CD4-positive, alpha-beta T cell treated with Interferon gamma for 1 hour (primary cell): ENCODE results near the gene ST8SIA6.
"Not testable (repeated sequence)": the region's sequence is repeated elsewhere in the genome, so short reads cannot be mapped to it uniquely, and the experiment has no call there.

Source experiments
- DNase-seq: peaks from one replicate; pipeline ENCODE4 v3.0.0-alpha.2; 2020

ST8SIA6 gene

DNA sequence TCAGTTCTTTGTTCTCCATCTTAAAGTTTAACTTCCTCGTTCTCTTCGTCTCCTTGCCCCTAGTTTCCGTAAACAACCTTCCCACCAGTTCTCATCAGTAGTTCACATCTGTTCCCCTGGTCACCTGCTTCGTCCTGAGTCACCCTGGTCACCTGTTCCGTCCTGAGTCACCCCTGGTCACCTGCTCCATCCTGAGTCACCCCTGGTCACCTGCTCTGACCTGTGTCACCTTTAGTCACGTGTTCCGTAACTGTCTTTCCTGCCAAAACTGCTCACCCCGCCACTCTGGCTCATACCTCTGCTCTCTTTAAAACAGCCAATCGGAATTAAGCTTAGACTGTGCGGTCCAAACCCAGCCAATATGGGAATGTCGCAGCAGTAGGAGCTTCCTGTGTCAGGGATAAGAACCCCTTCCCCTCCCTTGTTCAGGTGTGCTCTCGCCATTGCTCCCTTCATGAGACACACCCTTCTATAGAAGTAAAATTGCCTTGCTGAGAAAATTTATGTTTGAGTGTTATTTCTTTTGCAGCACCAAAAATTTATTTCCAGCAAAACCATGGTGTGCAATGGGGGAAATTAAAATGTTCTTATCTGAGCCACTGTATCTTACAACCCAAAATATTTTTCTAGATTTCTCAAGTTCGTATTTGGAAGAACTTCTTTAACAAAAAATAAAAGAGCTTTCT is 114.1 kb downstream of the ST8SIA6 start:
- DNase-seq: no peak

DNA sequence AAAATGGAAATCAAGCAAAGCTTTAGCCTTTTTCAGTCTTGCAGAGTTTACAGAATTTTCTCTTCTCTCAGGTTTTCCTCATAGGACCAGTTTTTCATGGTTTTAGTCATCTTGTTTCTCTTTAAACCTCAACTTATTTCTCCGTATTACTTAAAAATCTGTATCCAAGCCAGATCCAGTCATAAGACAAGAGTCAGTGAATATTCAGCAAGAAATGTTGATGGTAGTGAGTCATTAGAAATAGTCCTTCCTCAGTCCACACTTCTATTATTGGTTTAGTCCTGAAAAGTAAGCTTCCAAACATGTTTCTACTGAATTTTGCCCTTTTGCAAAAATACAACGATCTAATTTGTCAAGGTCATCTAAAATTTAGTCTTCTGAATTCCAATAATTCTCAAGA is 119.3 kb downstream of the ST8SIA6 start:
- DNase-seq: no peak

DNA sequence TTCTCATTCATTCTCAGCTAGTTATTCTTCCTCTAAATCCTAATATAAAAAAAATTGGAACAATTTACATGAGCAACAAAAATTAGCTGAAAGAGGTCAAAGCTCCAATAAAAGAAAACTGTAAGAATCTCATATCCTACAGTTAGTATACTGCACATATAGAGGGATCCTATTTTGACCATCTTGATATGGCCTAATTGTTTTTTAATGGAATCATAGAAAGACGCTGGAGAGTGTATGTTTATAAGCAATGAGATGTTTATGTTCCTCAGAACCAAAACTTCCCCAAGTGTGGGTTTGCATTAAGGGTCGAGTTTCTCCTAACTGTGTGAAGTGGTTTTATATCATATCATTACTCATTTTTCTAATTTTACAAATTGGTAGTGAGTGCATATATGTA is 123.9 kb downstream of the ST8SIA6 start:
- no peak for DNase-seq

DNA sequence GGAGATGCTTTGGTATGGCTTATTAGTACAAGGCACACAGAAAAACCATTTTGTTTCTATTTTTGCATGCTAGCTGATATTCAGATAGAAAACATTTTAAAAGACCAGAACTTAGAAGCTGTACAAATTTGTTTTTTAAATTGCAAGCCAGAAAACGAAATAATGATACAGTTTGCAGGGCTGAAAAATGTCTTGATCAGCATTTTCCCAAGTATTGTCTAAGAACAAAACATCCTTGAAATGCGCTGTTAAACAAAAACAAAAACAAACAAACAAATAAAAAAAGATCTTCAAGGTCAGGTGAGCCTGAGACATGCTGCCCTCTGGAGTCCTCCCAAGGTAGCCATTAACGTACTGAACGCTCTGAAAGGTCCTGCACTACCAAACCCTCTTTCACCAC is 128.0 kb downstream of the ST8SIA6 start:
- no peak for DNase-seq

DNA sequence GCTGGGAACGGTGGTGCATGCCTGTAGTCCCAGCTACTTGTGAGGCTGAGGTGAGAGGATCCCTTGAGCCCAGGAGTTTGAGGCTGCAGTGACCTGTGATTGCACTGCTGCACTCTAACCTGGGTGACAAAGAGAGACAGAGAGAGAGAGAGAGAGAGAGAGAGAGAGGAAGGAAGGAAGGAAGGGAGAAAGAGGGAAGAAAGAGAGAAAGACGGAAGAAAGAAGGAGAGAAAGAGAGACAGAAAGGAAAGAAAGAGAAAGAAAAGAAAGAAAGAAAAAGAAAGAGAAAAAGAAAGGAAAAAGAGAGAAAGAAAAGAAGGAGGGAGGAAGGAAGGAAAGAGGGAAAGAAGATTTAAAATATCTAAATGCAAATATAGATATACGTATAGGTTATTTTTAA is 132.4 kb downstream of the ST8SIA6 start:
- DNase-seq: not testable (repeated sequence)

DNA sequence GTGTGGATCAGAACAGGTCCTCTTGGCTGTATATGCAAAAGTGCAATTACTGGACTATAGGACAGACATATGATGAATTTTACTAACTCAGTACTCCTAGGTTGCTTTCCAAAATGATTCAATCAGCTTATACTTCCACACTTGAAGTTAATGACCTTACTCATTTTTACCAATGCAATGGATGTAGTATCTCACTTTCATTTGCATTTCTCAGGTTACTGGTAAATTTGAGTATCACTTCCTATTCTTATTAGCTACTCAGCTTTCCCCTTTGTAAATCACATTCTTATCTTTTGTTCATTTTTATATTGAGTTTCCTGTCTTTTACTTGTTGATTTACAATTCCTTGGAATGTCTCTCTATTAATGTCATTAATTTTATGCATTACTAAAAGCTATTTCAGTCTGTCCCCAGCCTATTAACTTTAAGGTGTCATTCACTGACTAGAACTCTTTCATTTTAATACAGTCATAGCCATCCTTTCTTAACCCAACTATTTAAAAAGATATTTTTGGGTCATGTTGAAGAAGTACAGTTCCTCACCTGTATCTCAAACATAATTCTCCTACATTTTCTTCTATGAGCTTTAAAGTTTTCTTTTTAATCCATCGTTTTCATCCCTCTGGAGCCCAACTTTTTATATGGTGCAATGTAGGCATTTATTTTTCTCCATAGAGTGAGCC is 137.8 kb downstream of the ST8SIA6 start:
- no peak for DNase-seq

DNA sequence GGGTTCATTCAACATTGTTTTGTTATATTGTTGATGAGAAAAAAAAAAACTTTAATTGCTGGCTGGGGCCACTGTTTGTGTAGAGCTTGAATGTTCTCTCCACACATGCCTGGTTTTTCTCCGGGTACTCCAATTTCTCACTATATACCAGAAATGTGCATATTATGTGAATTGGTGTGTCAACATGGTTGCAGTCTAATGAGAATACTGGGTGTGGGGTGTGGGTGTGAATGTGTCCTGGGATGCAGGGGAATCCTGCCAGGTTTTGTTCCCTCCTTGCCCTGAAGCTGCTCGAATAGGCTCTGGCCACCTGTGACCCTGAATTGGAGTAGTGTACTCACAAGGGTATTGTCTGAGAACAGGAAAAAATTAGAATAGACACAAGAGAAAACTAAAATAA is 145.0 kb downstream of the ST8SIA6 start:
- DNase-seq: no peak

DNA sequence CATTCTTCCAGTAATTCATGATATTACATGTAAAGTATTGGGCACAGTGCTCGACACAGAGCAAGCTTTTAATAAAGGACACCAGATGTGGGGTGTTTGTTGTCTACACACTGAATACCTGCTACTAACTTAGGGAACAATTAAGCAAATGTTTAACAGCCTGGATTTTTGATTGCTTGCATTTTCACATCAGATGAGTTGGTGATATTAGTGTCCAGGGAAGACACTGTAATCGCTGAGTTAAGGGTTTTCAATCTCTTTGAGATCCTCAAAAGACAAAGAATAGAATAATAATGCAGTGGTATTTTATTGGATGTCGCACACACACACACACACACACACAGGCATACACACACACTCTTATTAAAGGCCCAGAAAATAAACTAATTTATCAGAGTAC is 147.3 kb downstream of the ST8SIA6 start:
- DNase-seq: no peak

DNA sequence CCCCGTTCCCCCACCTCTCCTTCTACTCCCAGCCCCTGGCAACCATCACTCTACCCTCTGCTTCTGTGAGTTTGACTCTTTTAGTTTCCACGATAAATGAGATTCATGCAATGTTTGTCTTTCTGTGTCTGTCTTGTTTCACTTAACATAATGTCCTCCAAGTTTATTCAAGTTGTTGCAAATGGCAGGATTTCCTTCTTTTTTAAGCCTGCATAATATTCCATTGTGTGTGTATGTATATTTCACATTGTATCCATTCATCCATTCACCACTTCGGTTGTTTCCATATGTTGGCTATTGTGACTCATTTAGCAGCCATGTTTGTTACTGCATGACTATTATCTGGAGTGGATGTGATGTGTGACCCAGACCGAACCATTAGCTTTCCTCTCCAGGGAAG is 162.0 kb downstream of the ST8SIA6 start:
- no peak for DNase-seq

DNA sequence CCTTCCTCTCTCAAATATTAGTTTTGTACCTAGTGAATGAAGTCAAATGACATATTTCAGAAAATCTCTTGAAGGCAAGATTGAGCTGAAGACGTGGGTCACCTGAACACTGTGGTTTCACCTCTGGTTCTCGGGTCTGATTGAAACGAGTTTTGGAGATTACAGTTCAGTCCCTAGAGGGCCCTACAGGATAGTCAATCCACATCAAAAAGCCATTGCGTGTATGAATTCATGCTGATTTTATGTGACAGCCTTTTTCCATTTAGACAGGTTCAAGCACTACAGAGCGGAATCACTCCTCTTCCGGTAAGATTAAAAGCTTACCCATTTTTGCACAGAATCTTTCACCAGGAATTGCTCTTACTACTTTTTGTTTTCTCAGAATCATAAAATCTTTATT is 164.2 kb downstream of the ST8SIA6 start:
- no peak for DNase-seq

DNA sequence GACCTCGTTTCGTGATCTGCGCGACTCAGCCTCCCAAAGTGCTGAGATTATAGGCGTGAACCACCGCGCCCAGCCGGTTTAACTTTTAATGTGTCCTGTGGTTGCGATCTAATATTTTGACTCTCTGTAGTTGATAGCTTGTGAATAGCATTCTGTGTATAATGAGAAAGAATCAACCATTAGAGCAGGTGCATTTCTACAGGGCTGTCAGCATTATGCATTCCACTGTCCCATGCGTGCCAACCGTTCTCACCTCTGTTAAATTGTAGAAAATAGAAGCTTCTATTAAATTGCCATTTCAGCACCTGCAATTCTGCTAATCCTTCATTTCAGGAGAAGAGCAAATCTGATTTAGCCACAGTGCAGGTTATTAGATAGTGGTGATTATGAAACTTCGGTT is 164.6 kb downstream of the ST8SIA6 start:
- no peak for DNase-seq

DNA sequence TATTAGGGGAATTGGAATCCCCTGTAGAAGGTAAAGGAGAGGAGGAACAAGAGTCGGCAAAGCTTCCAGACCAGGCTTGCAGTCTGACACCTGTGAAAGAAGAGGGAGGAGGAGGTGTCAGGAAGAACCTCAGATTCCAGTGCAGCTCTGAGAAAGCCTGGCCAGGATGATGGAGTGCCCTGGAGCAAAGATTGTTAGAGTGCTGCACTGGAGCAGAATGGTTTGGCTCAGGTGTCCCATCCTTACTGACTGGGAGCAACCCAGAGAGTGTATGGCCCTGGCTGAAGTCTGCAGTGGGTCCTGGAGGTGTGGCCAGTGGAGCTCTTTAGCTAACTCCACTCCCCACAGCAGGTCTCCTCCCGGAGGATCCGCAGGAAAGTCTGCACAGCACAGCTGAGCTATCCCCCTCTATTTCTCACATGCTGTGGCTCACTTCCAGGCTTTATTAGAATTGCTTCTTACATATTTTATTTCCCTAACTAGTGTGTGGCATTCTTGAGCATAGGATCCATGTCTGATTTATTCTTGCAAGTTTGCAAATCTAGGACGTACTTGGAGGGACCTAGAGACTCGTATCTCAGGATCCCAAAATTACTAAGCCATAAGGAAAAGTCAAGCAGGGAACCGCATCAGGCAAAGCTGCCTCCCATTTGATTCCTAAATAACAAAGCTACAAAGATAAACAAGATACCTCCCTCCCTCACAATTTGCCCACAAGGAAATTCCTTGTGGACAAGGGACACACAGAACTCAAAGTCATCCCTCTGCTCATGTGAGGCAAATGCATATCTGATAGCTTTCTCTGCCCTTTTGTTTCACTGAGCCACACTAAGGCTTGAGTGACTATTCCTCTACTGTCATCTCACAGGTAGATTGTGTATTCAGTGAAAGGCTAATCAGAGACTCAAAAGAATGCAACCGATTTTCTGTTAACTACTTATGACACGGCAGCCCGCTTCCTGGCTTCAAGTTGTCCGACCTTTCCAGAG is 167.5 kb downstream of the ST8SIA6 start:
- no peak for DNase-seq

DNA sequence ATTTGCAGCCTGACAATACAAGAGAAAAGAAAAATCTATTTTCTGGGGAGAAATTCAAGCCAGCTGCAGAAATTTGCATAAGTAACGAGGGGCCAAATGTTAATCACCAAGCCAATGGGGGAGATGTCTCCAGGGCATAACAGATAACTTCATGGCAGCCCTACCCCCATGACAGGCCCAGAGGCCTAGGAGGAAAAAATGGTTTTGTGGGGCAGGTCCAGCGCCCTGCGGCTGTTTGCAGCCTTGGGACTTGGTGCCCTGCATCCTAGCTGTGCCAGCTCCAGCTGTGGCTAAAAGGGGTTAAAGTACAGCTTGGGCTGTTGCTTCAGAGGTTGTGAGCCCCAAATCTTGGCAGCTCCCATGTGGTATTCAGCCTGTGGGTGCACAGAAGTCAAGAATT is 172.1 kb downstream of the ST8SIA6 start:
- no peak for DNase-seq

DNA sequence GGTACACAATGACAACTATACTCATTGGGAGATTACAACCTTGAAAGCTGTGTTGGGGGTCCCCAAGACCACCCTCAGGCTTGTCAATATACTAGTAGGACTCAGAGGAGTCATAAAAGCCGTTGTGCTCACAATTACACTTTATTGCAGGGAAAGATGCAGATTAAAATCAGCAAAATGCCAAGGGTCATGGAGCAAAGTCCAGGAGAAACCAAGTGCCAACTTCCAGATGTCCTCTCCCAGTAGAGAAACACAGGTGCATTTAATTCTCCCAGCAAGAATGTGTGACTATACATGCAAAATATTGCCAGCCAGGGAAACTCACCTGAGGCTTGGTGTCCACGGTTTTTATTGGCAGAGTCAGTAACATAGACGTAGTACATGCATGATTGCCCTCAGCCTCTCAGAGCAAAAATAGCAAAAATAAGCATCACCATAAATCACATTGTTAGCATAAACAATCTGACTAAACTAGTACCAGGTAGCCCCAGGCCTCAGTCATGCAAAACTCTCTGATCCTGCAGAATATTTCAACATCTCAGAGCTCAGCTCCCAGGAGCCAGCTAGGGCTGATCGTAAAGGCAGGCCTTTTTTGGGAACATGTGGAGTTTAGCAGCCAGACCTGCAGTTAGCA is 175.7 kb downstream of the ST8SIA6 start:
- DNase-seq: no peak

DNA sequence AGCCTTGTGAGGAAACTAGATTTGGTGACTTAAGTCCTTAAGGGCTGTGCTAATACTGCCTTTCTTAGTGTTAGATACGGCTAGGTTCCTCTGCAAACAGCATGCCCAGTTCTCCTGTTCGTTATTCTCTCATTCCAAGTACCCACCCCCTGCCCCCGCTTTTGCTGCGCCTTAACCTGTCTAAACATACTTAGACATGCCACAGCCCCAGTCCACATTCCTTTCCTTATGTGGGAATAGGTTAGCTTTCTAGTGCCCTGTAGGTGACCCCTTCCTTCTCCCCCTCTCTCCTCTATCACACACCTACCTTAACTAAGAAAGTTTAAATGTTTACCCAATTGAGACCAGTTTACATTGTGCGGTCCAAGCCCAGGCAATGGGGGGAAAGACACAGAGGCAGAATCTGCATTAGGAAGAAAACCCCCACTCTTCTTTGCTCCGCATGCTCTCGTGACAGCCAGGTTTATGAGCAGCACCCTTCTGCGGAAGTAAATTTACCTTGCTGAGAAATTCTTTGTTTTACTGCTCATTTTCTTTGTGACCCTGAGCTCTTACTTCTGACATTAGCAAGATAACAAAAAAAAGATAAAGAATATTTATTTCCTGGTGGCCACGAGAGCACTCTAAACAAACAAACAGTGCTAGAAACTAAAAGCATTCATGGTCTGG is 177.5 kb downstream of the ST8SIA6 start:
- DNase-seq: no peak

DNA sequence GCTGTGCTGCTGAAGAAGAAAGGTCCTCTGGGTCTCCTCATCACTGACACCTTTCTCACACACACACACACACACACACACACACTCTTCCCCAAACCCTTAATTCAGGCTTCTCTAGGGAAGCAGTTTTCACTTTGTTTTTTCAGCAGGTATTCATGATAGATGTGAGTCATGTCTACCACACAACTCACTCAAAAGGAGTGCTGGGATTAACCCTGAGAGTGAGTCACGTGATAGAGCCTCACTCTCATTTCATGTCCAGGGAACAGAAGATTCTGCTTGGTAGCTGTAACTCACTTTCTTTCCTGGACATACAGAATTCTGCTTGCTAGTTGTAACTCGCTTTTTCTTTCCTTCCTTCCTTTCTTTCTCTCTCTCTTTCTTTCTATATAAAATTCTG is 181.0 kb downstream of the ST8SIA6 start:
- DNase-seq: no peak

DNA sequence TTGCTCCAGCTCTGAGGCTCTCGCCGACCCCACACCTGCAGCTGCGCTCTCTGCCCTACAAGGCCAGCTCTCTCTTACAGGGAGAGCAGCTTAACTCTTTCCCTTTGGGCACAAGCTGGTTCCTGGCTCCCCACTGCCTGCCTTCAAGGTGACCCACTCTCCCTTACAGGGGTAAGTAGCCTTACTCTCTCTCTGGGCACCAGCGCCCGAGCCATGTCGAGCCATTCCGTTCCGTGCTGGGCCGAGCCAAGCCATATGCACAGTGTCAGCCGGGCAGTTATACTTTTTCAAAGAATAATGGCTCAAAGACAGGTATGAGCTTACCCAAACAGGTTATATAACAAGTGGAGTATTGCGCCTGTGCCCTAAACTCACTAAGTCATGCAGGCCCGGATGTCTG is 181.7 kb downstream of the ST8SIA6 start:
- DNase-seq: no peak
